ENCODE results near the gene MAPK14. TPM values are rescaled to one million over a fixed set of nuclear protein-coding genes. Genes with fewer than 3 reads are reported as not detected.
A peak's percentile ranks its signal among the peaks of the same experiment; 100 is the strongest.
"Not testable (repeated sequence)": the region's sequence is repeated elsewhere in the genome, so short reads cannot be mapped to it uniquely, and the experiment has no call there.

MAPK14 gene
- total and polyA plus RNA-seq, 9 of the 15 experiments (the other 6 are each of a cell fraction or from before 2014, with no cell fraction given), result 8.8 to 62.7 (median 35.5) TPM

- TF ChIP-seq ZNF398 (CRISPR knock-in tag; IDR thresholded peaks at IDR 0.05) (no peak), EP400 (IDR thresholded peaks at IDR 0.05) (peak; percentile 59)
- TF ChIP-seq, protein P1, sequence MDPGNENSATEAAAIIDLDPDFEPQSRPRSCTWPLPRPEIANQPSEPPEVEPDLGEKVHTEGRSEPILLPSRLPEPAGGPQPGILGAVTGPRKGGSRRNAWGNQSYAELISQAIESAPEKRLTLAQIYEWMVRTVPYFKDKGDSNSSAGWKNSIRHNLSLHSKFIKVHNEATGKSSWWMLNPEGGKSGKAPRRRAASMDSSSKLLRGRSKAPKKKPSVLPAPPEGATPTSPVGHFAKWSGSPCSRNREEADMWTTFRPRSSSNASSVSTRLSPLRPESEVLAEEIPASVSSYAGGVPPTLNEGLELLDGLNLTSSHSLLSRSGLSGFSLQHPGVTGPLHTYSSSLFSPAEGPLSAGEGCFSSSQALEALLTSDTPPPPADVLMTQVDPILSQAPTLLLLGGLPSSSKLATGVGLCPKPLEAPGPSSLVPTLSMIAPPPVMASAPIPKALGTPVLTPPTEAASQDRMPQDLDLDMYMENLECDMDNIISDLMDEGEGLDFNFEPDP (CRISPR knock-in tag; IDR thresholded peaks at IDR 0.05), result 0 out of 2 replicates have a peak, but pooled peaks have one; percentile 14
These were observed at the start of gene MAPK14 (continued) for GRCh38 chr6:36027501-36028087.

DNA sequence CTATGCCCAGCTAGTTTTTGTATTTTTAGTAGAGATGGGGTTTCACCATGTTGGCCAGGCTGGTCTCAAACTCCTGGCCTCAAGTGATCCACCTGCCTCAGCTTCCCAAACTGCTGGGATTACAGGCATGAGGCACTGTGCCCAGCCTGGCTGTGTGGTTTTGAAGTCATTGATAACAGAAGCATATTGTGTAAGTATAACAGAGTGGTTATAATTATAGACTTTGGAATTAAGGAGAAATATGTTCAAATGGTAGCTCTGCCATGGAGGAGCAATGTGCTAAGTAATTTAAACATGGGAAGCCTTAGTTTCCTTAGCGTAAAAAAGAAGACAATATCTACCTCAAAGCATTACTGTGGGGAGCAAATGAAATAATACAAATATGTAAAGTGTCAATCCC lies 47.5 kb upstream of the MAPK14 start:
- H3K4me1 ChIP-seq (replicated peaks in 1 of 2; ENCODE audit: control insufficient read depth in 2 of 2, insufficient read depth in 2 of 2, low read length in 2 of 2); H3K9me1 ChIP-seq (ENCODE audit: control insufficient read depth, insufficient read depth, low read length); H3K79me2 ChIP-seq (ENCODE audit: control insufficient read depth, insufficient read depth, low read length); FAIRE-seq; H3K36me3 ChIP-seq (ENCODE audit: control insufficient read depth, insufficient read depth, low read length); BruUV-seq (replicated peaks); H3K9ac ChIP-seq (ENCODE audit: insufficient read depth in 1 of 2, low read depth in 2 of 2, low read length in 2 of 2); H4K20me1 ChIP-seq (replicated peaks; ENCODE audit: control insufficient read depth, insufficient read depth, low read length); H3K4me3 ChIP-seq; ATAC-seq; DNase-seq (ENCODE audit: extremely low read depth in 1 of 4, low spot score in 3 of 4); CTCF ChIA-PET (ENCODE audit: low intra/inter-chr PET ratio); H2AFZ ChIP-seq (ENCODE audit: low read depth, low read length); H3K4me2 ChIP-seq (ENCODE audit: insufficient read depth, low read length); intact Hi-C loops (cut with micrococcal nuclease); H3K27ac ChIP-seq (ENCODE audit: extremely low read depth, low read depth, low read length); H3K9me3 ChIP-seq (replicated peaks; ENCODE audit: control insufficient read depth, insufficient read depth, low read depth, low read length); in situ Hi-C loops (cut with MboI): not testable (repeated sequence)
- WGBS (ENCODE audit: insufficient coverage, low coverage, missing lambda C conversion rate), result 4% methylated on average over 1 of the region's 1 CpG
- POLR2A ChIA-PET, result interaction anchor here (1.7 to 3.0 kb wide), 3 partner anchors 8 to 13 kb away, joined by 7 to 14 read pairs (median 12); no protein-coding TSS in a partner anchor
- H3K27me3 ChIP-seq (ENCODE audit: control insufficient read depth in 2 of 2, insufficient read depth in 2 of 2, low read length in 2 of 2), result peaks cover 18 to 27% of the 10 kb centered on the region in 2 experiments
